GM15510 (cell line): ENCODE results near the gene PTN.

Source experiments
- POLR2A ChIP-seq: IDR thresholded peaks from 3 replicates; pipeline ENCODE4 v1.6.1; 2011; ENCODE audit warnings: borderline replicate concordance; ENCODE audit not compliant: insufficient read length; ENCODE audit errors: extremely low read depth

PTN gene

GRCh38 chr7:137337902-137338301 lies 5.6 kb downstream of the PTN start:
- TF ChIP-seq POLR2A = no peak

- TF ChIP-seq POLR2A = no peak
Observed at GRCh38 chr7:137335814-137336213, 7.7 kb downstream of the PTN start.

DNA sequence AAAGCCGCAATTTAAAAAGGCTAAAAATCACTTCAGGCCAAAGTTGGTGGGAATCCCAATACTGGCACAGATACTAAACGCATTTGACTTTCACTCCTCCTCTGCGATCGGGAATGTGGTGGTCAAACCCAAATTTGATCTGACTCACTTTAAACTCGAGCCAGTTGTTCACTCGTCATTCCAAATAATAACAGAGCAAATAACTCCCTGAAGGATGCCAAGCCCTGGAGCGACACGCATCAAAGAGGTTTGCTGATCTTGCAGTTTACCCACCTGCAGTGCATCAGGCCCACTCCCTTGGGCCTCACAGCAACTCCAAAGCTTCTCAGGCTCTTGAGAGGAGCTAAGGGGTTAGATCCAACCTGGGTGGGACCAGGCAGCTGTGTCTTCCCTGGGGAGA lies 12.2 kb downstream of the PTN start:
- no peak for TF ChIP-seq POLR2A

GRCh38 chr7:137329411-137329810 lies 14.1 kb downstream of the PTN start:
- TF ChIP-seq POLR2A = no peak

GRCh38 chr7:137328373-137329120 lies 15.0 kb downstream of the PTN start:
- TF ChIP-seq POLR2A = no peak

DNA sequence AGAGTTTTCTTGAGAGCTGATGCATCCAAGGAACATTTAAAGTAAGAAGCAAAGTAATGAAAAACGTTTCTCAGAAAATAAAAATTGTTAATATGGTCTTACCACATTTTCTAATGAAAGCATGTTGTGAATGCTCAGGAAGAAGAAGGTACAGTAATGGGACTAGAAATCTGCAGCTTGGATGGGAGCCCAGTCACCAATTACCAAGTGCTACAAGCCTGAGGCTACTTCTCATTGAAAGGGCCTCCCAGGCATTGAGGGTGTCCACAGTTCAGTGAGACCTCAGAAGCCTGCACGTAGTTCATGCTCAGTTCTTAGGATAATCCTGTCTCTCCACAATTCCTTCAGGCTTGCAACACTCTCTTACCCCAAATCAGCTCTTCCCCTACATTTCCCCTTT lies 17.6 kb downstream of the PTN start:
- TF ChIP-seq POLR2A = no peak

DNA sequence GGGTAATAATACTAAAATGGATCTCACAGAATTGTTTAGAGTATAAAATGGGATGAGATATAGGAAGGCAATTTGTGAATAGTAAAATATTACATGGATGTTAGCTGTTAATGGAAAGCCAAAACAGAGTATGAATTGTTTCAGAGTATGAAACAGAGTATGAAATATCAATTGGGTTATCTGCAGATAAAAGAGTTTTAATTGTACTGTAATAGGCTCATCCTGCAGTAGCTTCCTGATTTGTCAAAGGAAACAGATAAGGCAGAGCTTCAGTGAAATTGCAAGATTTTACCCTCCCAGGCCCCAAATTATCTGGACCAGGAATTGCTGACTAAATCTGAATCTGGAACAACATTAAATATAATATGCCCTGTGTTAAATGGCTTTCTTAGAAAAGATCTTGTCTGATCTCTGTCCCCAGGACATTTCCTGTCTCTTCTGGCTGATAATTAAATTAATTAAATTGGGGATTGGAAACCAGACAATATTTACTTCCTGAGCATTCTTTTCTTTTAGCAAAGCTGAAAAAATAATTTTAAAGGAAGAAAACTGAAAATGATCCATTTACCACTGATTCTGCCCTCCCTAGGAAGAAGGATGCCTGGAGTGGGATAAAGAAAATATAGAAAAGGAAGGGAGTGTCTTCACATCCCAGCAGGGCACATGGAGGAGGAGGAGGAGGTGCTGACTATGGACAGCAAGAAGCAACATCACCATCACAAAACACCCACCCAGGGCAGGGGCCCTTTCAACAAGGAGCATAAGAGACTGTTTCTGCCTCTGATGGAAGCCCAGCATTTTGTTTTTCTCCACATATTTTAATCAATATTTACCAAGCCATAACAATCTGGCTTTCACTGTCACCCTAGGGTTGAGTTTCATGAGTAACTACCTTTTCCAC lies 18.5 kb downstream of the PTN start:
- TF ChIP-seq POLR2A = no peak

- TF ChIP-seq POLR2A = no peak
Observed at GRCh38 chr7:137316648-137317353, 26.7 kb downstream of the PTN start.

- no peak for TF ChIP-seq POLR2A
Observed at GRCh38 chr7:137313201-137313600, 30.3 kb downstream of the PTN start.

DNA sequence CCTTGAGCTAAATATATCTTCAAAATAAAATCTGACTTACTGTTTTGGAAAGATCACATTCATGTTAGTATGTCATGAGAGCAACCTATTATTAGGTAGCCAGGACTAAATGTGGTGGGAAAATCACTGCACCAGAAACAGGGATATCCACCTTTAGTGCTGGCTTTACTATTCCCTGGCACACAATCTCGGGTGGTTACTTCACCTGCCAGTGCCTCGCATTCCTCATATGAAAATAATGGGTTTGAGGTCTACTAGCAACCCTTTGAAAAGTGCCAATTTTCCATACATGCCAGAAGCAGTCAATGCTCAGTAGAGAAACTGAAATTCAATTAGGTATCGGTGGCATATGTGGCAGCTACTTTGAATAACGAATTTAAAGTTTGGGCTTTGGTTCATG lies 36.8 kb downstream of the PTN start:
- no peak for TF ChIP-seq POLR2A

- no peak for TF ChIP-seq POLR2A
Observed at GRCh38 chr7:137305901-137306621, 37.5 kb downstream of the PTN start.

- no peak for TF ChIP-seq POLR2A
Observed at GRCh38 chr7:137304624-137305235, 38.8 kb downstream of the PTN start.

GRCh38 chr7:137304165-137304564 lies 39.4 kb downstream of the PTN start:
- no peak for TF ChIP-seq POLR2A

DNA sequence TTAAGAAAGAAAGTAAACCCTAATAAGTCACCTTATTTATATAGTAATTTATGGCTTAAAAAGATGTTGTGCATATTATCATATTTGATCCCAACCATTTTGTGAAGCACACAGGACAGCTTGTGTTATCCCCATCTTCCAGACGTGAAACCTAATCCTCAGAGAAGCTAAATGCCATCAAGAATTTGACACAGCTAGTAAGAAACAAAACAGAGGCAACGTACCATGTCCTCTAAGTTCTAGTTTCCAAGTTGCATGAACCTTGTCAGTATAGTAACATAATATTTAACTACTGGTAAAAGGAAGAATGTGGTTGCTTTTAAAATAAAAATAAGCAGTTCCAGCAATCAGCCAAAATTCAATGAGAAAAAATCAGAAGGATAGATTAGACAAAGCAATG lies 41.5 kb downstream of the PTN start:
- no peak for TF ChIP-seq POLR2A

DNA sequence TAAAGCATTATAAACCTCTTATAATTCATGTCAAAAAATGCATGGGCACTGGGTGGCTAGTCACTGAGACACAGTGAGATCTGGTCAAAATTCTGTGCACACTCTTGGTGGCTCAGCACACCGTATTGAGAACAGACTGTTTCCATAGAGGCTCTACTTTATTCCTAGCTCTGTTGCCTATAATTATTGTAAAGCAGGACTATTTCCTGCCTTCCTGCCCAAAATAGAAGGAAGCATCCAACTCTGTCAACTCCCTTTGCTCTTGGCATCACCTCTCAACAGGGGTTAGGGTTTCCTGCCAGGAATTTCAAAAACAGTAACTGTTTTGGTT lies 45.1 kb downstream of the PTN start:
- TF ChIP-seq POLR2A = no peak
